Measurements from ENCODE around the gene ZNF513. TPM values are rescaled to one million over a fixed set of nuclear protein-coding genes. Genes with fewer than 3 reads are reported as not detected.

The ZNF513 gene
- total and polyA plus RNA-seq, 2 donors (not counting 1 experiment from before 2014, with no cell fraction given) = 29.0 to 36.8 TPM

DNA sequence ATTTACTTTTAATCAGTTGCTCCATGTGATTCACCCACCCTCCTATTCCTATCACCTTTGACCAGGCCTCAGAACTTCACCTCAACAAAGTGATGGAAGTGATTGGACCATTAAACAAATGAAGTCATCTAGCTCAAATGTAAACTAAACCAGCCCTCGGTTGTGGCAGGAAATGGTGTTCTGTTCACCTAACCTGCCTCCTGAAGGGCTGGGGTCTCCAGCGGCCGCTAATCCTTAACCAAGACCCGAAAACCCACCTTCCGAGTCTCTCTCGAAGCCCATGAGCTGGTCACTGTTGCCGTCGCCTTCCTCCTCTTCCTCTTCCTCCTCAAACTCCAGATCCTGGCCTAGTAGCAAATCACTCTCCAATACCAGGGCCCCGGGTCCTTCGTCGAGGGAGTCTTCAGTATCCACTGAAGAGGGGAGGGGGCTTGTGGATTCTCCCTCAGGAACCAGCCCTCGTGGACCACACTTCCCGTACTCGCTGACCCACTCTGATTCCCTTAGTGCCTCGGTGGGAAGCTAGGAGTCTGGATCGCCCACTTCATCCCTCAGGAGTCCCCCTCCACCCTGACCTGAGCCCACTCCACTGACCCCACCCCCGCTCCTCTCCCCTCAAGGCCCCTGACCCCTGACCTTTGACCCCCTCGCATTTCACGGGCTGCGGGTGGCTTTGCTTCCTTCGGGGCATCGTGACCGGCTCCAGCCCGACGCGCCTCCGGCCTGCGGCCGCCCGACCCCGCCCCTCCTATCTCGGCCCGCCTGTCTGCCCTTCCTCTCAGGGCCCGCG is 503 bp downstream of the ZNF513 start:
- peaks cover 53% of the 10 kb centered on the region for H3K79me2 ChIP-seq (ENCODE audit: control insufficient read depth, insufficient read depth, low read length)
- H3K4me2 ChIP-seq (replicated peaks; ENCODE audit: low read depth, low read length, poor library complexity, severe bottlenecking) = peak overlapping the region; percentile 88
- H3K27me3 Mint-ChIP-seq = no peaks in the 10 kb centered on the region
- H3K9me3 Mint-ChIP-seq (ENCODE audit: insufficient read depth) = no peaks in the 10 kb centered on the region
- TF ChIP-seq, protein P1, sequence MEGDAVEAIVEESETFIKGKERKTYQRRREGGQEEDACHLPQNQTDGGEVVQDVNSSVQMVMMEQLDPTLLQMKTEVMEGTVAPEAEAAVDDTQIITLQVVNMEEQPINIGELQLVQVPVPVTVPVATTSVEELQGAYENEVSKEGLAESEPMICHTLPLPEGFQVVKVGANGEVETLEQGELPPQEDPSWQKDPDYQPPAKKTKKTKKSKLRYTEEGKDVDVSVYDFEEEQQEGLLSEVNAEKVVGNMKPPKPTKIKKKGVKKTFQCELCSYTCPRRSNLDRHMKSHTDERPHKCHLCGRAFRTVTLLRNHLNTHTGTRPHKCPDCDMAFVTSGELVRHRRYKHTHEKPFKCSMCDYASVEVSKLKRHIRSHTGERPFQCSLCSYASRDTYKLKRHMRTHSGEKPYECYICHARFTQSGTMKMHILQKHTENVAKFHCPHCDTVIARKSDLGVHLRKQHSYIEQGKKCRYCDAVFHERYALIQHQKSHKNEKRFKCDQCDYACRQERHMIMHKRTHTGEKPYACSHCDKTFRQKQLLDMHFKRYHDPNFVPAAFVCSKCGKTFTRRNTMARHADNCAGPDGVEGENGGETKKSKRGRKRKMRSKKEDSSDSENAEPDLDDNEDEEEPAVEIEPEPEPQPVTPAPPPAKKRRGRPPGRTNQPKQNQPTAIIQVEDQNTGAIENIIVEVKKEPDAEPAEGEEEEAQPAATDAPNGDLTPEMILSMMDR (IDR thresholded peaks at IDR 0.05) = no peak
- TF ChIP-seq EZH2 (IDR thresholded peaks at IDR 0.05; ENCODE audit: borderline replicate concordance, insufficient read depth, low read depth, low read length, poor library complexity, severe bottlenecking) = no peak
- no peaks in the 10 kb centered on the region for H3K27me3 ChIP-seq (replicated peaks in 1 of 4; ENCODE audit: control extremely low read depth in 1 of 4, control insufficient read depth in 3 of 4, insufficient read depth in 4 of 4, low read length in 3 of 4)
- intact Hi-C loops (cut with micrococcal nuclease) = loop anchor here (1.0 to 2.0 kb wide), 7 partner anchors 10 to 249 kb away; partner anchors contain the start of genes CCDC121, EIF2B4, GPN1 and GTF3C2
- H3K9ac ChIP-seq (ENCODE audit: low read length) = peak overlapping the region; percentile 78
- H4K20me1 ChIP-seq (ENCODE audit: control insufficient read depth, insufficient read depth, low read length, poor library complexity, severe bottlenecking) = peaks cover 38% of the 10 kb centered on the region
- peaks cover 7 to 61% of the 10 kb centered on the region in 2 experiments for H3K36me3 ChIP-seq (replicated peaks in 1 of 2; ENCODE audit: control extremely low read depth in 1 of 2, control insufficient read depth in 1 of 2, extremely low read depth in 1 of 2, insufficient read depth in 2 of 2, low read length in 1 of 2)
- POLR2A ChIA-PET = interaction anchor here (0.6 to 2.6 kb wide), 6 partner anchors 9 to 168 kb away, joined by 3 to 36 read pairs (median 5); partner anchors contain the start of genes ATRAID, EIF2B4, GTF3C2 and MPV17
- 2% methylated on average over 31 of the region's 35 CpGs for WGBS (ENCODE audit: insufficient coverage)
- peak overlapping the region; percentile 53 to 94 for H3K27ac ChIP-seq (ENCODE audit: low read length in 2 of 2)
- H3K4me1 ChIP-seq (ENCODE audit: control insufficient read depth in 2 of 2, insufficient read depth in 2 of 2, low read length in 2 of 2) = peaks cover 16 to 20% of the 10 kb centered on the region in 2 donors
- H3K4me1 Mint-ChIP-seq = peaks cover 30% of the 10 kb centered on the region
- peak overlapping the region; percentile 40 to 66 (median 63) for H3K4me3 ChIP-seq (ENCODE audit: control extremely low read depth in 1 of 5, extremely low read depth in 1 of 5, insufficient read depth in 1 of 5, low read depth in 2 of 5, low read length in 4 of 5)
- H3K27ac Mint-ChIP-seq = peak overlapping the region; percentile 66
- H2AFZ ChIP-seq (ENCODE audit: insufficient read depth, low read depth, low read length, poor library complexity, severe bottlenecking) = peak overlapping the region; percentile 92
- CTCF ChIA-PET = interaction anchor here (0.9 to 2.4 kb wide), 6 partner anchors 9 to 100 kb away, joined by 3 to 12 read pairs (median 6); partner anchors contain the start of genes NRBP1, PPM1G and SNX17
- ATAC-seq (ENCODE audit: low read depth) (peak; percentile 48), DNase-seq (no peak)
- peak overlapping the region; percentile 94 for H3K4me3 Mint-ChIP-seq
- H3K9me3 ChIP-seq (ENCODE audit: control extremely low read depth in 1 of 3, control insufficient read depth in 2 of 3, insufficient read depth in 1 of 3, low read length in 2 of 3) = no peaks in the 10 kb centered on the region
